Activated CD4-positive, alpha-beta T cell treated with anti-CD3 and anti-CD28 coated beads, Interleukin-2, amount 50 U/mL, for 16 hours (primary cell): Measurements from ENCODE around the gene BMP4.

Experiments used
- DNase-seq: peaks from one replicate; pipeline ENCODE4 v3.0.0-alpha.2; 2020

The BMP4 gene

GRCh38 chr14:53943751-53944083, 12.9 kb downstream of the BMP4 start:
- DNase-seq, result peak; percentile 27

DNA sequence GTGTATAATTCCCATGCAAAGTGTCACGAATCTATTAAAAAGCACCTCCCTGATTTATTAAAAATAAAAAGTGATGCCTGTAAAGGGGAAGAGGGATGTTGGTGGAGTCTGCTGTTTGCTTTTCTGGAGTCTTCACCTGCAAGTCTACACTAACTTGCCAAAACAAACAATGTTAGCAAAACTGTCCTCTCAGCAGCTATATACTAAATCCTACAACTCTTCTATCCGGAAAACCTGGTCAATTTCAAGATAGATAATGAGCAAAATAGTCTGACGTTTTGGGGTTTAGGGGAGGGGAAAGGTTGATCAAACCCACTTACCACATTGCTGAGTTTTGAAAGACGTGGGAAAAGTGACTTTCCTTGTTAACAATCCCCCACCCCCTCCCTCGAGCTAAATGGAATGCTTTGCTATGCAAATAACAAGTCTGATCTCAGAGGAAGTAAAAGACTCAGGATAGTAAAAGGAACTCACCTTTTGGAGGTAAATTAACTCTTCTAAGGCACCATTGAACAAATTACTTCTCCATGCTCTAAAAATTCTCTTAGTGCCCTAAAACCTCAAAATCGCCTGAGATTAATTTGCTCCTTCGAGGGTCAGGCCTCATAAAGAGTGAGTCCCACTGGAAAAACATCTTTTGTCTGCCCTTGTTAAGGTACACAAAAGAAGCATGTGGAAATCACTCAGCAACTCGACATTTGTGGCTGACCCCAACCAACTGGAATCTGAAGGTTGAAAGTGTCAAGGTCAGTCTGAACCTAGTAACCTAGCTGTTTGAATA, 13.5 kb downstream of the BMP4 start:
- DNase-seq, result no peak

DNA sequence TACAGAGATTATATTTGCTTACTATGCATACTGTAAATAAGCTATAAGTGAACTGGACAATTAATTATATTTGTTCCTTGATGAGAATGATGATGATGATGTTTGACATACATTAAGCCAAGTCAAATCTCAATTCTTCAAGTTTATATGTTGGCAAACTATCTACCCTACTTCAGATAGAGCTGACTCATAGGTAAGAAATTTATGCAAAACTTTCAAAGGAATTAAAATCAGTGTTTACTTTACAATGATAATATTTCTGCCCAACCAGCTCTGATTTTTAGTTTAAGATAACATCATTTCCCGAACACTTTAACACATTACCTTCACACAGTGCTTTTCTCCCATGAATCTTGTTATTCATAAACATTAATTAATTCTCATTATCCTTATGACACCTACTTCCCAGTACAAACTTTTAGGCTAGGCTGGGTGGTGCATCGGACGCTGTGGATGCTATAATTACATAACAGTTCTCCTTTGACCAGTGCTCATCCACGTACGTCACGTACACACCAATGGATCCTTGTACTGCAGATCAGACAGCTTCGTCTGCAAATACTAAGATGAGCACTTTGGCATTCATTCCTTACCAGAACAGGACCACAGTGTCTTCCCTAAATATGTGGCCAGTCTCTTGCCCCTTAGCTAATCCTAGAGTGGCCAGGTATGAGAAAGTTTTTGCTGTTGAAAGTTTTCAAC, 18.3 kb downstream of the BMP4 start:
- no peak for DNase-seq

GRCh38 chr14:53934778-53935414, 21.7 kb downstream of the BMP4 start:
- no peak for DNase-seq

DNA sequence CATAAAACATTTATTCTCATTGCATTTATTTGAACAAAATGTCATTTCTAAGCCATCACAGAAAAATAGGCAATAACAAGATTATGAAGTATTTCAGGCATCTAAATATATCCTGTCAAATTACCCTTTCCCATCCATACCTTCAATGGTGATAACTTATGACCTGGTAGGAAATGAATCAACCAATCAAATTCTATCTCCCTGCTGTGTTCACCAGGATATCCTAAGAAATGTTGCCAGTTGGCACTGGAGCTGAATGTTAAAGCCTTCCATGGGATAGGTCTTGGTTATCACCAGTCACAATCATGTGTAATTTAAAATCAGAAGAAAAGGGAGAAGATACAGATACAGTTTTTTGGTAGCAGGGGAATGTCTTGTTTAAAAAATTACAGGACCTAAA, 23.7 kb downstream of the BMP4 start:
- DNase-seq, result no peak

DNA sequence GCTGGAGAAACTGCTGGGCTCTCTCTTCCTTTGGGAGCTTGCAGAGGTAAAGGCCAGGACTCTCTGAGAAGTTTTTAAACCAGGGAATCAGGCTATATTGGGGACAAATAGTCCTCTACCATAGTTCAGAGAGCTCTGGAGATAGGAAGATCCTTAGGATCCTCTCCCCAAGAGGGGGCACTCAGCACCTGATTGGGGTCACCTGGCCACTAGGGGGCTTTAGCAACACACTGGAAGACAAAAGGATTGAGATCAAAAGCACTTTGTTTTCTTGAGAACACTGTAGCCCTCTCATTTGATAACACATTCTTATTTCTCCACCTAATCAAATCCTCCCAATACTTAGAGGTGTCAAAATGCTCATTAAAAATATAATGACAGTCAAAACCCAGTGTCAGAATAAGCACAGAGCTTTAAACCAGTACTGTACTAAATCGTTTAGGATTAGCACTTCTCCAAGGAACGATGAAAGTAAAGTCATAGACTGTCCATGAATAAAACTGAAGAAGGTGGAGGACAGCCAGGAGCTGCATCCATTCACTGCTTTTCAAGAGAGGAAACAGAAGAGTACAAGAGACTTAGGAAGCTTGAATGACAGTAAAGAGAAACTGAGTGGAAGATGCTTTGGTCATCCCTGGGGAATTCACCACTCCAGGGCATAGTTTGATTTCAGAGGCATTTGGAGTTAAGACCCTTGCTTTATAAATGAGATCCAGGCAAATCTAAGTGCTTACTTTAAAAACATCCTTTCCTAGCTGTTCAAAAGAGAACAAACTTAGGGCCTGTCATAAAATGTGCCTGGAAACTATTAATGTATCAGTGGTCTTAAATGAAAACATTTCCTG, 26.5 kb downstream of the BMP4 start:
- peak; percentile 27 for DNase-seq

- no peak for DNase-seq
Observed at GRCh38 chr14:53927171-53927570, 29.5 kb downstream of the BMP4 start.

DNA sequence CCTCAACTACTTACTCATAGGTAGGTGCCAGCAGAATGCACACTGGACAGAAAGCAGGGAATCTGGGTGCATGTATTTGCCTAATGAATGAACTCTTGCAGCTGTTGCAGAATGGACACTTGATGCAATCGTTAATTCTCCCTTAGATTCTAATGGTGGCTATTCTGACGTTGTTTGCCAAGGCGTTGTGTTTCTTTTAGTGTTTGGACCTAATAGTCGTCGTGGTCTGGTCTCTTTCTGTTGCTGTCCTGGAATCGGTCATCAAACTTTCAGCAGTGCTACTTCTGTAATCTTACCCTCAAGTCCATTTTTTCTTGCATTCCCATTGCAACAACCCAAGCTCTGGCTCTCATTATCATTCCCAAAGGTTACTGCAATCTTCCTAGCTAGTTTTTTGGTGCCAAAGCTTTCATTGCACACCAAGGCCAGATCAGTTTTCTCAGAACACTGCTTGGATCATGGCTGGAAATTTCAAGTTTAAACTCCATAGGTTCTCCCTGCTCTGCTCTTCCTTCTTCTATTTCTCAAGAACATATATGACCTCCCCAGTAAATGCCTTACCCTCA, 31.3 kb downstream of the BMP4 start:
- no peak for DNase-seq

- DNase-seq, result no peak
Observed at GRCh38 chr14:53924753-53925152, 31.9 kb downstream of the BMP4 start.

DNA sequence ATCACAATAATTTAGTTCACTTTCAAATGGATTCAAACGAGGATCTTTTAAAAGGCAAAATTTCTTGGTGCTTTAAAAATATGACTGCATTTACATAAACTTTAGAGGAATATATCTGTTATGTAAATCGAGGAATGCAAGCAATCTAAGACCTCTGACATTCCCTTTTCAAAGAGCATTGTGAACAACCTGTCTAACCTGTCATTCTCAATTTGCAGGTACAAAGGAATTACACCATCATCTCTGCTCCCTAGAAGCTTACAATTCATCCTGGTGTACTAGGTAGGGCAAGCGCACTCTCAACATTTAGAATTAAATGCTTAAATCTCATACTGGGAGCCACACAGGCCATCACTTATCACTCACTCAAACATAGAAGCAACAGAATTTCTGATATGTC, 35.6 kb downstream of the BMP4 start:
- DNase-seq, result no peak

GRCh38 chr14:53916239-53916638, 40.4 kb downstream of the BMP4 start:
- no peak for DNase-seq

- no peak for DNase-seq
Observed at GRCh38 chr14:53915364-53916014, 41.1 kb downstream of the BMP4 start.

GRCh38 chr14:53912021-53912420, 44.6 kb downstream of the BMP4 start:
- no peak for DNase-seq

- no peak for DNase-seq
Observed at GRCh38 chr14:53908416-53908815, 48.2 kb downstream of the BMP4 start.

DNA sequence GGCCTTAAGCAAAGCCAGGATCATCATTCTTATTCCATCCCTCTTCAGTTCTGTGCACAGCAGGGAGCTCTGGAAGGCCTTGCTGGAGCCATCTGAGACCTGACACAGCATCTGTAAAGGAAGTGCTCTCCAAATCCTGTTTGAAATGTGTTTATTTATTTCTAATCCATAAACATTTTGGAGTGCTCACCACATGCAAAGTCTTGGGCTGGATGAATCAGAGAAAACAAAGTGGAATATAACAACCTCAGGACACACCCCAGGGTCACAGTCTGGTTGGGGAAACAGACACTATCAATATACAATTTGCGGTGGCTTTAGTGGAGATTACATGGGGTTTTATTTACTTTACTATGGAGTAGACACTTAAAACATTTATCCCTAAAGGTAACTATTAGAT, 54.3 kb downstream of the BMP4 start:
- DNase-seq, result no peak

GRCh38 chr14:53900499-53900898, 56.1 kb downstream of the BMP4 start:
- DNase-seq, result no peak
